ENCODE data around the gene PLAAT3. TPM values are rescaled to one million over a fixed set of nuclear protein-coding genes. Genes with fewer than 3 reads are reported as not detected.
"Not testable (repeated sequence)": the region's sequence is repeated elsewhere in the genome, so short reads cannot be mapped to it uniquely, and the experiment has no call there.

PLAAT3 gene
- not detected for polyA plus RNA-seq (2012; ENCODE audit: insufficient read depth, insufficient read length)

DNA sequence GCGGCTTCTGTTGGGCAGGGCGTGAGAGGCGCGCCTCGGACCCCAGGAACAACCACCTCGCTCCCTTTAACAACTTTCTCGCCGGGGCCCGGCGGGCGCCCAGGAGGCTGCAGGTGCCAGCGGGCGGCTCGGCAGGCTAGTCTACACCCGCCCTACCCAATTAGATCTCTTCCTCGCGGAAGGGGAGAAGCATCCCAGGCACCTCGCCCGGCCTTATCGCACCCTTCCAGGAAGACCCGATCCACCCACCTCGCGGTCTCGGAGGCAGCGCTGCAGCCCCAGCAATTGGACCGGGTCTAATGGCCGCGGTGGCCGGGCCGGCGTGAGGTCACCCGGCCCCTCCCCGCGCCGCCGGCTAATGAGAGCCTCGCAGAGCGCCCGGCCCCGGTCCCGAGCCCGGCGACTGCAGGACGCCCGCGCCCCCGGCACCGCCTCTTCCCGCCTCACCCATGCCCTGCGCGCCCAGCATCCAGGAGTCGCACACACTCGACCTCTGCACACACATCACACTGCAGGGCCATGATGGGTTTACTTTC lies at the start of gene PLAAT3:
PLAAT3 (minus strand) TSS at position 298 of the 536 bp plus-strand sequence. CDS start 419 bp downstream, outside the sequence.
- H3K4me3 ChIP-seq (ENCODE audit: low read length): no peak within 1 kb of the TSS
- DNase-seq (ENCODE audit: low read depth, low spot score): no peak

DNA sequence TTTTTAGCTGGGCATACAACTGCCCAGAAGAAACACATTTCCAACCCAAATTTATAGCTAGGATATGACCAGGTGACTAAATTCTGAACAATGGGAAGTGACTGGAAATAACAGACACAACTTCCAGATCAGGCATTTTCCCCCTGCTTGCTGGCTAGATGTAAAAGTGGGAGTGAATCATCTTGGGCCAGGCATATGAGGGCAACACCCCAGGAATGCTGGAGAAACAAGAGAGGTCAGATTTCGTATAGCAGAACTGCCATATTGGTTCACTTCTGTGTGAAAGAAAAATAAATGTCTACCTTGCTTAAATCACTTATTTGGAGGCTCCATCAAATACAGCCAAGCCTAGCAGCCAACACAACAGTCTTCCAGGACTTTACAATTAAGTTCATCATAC lies 49.6 kb upstream of the PLAAT3 start:
- DNase-seq (ENCODE audit: low read depth, low spot score): no peak
- no peak overlapping the region for H3K4me3 ChIP-seq (ENCODE audit: low read length)

DNA sequence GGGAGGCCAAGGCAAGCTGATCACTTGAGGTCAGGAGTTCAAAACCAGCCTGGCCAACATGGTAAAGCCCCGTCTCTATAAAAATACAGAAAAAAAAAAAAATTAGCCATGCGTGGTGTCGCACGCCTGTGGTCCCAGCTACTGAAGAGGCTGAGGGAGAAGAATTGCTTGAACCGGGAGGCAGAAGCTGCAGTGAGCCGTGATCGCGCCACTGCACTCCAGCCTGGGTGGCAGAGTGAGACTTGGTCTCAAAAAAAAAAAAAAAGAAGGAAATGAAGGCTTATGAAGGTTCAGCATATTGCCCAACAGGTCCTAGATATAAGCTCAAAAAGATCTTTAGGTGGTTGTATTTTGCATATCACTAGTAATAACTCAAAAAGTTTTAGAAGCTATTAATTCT lies 46.7 kb upstream of the PLAAT3 start:
- no peak for DNase-seq (ENCODE audit: low read depth, low spot score)

DNA sequence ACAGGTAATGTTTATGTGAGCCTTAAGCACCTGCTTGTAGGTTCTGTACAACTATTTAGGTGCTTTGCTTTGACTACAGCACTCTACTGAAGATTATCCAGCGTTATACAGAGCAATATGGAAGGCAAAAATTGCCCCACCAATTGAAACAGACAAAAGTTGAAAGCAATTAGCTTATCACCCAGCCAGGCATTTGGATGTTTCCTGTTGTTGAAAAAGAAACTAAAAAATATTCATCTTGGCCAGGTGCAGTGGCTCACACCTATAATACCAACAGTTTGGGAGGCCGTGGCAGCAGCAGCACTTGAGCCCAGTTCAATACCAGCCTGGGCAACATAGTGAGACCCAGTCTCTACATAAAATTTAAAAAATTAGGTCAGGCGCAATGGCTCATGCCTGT lies 38.4 kb upstream of the PLAAT3 start:
- no peak overlapping the region for H3K4me3 ChIP-seq (ENCODE audit: low read length)
- peak; percentile 42 for DNase-seq (ENCODE audit: low read depth, low spot score)

More for the DNA sequence above, 46.7 kb upstream of the PLAAT3 start:
- no peak overlapping the region for H3K4me3 ChIP-seq (ENCODE audit: low read length)

DNA sequence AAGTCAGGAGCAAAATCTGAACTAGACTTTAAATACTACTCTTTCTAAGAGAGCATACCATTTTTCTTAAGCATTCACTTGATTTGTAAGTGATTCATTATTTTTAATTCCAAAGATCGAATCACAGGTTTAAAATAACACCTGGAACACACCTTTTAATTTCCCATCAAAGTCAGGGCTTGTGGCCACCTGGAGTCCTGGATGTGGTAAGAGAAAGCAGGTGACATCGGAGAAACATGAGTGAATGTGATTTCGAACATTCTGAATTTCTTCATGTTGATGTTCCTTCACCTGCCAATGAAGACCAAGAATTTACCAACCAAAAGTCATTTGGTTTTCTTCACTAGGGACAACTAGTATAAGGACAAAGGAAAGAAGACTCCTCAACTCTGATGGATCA lies 29.0 kb upstream of the PLAAT3 start:
- DNase-seq (ENCODE audit: low read depth, low spot score): no peak
- H3K4me3 ChIP-seq (ENCODE audit: low read length): no peak overlapping the region

DNA sequence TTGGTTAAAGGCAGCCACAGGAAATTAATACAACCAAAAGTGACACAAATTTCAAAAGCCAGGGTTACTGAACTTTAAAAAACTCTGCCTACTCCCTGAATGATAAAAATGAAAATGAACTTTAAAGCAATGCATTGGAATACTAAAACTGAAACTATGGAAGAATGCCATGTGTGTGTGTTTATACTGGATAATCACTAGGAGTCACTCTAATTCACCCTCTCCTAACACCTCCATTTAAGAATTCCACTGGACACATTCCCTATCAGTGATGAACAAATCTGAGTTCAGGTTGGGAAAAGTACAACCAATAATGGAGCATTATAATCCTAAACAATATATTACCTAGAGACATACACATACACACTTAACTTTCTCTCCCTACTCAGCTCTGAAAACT lies 27.5 kb upstream of the PLAAT3 start:
- no peak overlapping the region for H3K4me3 ChIP-seq (ENCODE audit: low read length)
- no peak for DNase-seq (ENCODE audit: low read depth, low spot score)

DNA sequence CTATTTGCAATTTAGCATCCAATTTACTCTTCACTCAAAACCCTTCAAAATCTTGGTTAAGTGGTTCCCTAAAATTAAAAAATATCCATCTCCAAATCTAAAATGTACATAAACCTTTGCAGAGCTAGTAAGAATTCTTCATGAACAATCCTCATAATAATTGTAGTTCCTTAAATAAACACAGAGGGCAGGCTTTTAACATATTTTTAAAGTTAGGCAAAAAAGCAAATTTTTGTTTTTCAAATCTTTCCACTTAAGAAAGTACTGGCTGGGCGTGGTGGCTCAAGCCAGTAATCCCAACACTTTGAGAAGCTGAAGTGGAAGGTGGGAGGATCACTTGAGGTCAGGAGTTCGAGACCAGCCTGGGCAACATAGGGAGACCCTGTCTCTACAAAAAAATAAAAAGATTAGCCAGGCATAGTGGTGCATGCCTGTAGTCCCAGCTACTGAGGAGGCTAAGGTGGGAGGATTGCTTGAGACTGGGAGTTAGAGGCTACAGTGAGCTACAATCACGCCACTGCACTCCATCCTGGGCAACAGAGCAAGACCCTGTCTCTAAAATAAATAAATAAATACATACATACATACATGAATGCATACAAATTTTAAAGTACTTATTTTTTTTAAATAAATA lies 25.1 kb upstream of the PLAAT3 start:
- DNase-seq (ENCODE audit: low read depth, low spot score): no peak
- no peak overlapping the region for H3K4me3 ChIP-seq (ENCODE audit: low read length)

DNA sequence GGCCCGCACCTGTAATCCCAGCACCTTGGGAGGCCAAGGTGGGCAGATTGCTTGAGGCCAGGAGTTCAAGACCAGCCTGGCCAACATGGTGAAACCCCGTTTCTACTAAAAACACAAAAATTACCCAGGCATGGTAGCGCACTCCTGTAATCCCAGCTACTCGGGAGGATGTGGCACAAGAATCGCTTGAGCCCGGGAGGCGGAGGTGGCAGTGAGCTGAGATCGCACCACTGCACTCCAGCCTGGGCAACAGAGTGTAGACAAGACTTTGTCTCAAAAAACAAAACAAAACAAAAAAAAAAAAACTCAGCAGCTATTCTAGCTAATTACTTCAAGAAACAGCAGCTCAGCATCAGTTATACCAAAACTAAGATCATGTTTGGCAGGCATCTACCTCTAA lies 24.2 kb upstream of the PLAAT3 start:
- not testable (repeated sequence) for DNase-seq (ENCODE audit: low read depth, low spot score); H3K4me3 ChIP-seq (ENCODE audit: low read length)

DNA sequence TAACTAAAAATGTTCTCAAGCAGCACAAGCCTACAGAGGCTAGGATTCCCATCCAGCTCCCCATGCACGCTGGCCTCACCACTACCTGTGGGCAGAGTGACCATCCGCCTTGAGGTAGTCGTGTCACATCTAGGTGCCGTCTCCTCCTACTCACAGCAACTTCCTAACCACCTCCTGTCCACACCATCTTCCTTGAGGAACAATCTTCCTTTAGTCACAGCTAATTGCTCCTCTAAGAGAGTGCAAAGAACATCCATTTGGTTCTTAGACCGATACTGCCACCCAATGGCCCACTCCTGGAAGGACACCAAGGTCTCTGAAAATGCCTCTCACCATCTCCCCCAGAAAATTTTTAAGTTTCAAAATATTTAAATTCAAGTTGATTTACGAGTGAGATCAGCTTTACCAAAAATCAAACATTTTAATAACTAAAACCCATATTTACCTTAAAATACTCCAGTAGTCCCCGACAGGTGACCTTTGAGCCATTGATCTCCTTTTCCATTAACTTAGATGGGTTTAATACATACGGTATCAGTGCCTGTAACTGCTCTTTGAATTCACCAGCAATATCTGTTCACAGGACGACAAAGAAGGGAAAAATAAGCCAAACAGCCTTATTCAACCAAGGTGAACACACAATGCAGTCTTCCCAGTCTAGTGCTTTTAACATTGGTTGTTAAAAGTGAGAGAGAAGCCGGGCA lies 21.7 kb upstream of the PLAAT3 start:
- H3K4me3 ChIP-seq (ENCODE audit: low read length): no peak overlapping the region
- DNase-seq (ENCODE audit: low read depth, low spot score): peak; percentile 44

DNA sequence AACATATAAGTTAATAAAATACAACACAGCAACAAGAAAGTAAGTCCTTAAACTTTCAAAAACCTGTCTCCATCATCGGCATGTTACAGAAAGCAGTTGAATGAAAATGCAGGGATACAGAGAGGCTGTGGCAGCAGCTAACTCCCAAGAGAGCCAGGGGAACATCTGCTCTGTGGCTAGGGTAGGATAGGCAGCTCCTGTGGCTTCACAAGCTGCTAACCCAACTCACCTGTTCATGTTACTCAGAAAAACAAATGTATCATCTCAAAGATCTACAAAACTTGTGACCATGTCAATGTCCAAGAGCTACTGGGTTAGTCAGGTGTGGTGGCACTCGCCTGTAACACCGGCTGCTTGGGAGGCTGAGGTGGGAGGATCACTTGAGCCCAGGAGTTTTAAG lies 15.2 kb upstream of the PLAAT3 start:
- DNase-seq (ENCODE audit: low read depth, low spot score): no peak
- H3K4me3 ChIP-seq (ENCODE audit: low read length): no peak overlapping the region

DNA sequence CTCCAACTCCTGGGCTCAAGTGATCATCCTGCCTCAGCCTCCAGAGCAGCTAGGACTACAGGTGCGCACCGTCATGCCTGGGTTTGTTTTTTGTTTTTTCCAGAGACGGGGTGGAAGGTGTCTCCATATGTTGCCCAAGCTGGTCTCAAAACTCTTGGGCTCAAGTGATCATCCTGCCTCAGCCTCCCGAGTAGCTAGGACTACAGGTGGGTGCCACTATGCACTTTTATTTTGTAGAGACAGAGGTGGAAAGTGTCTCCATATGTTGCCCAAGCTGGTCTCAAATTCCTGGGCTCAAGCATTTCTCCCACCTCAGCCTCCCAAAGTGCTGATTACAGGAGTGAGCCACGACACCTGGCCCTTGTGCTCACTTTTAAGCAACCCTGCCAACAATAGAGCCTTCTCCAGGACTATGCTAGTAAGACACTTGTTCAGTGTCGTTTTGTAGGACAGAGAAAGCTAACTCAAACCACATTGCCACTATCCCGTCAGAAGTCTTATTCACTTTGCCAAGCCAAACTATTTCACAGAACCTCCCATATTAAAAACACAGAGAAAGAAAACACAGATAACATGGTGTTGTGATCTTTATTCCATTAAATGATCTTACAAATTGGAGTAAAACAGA lies 9.4 kb upstream of the PLAAT3 start:
- H3K4me3 ChIP-seq (ENCODE audit: low read length): no peak overlapping the region
- no peak for DNase-seq (ENCODE audit: low read depth, low spot score)

DNA sequence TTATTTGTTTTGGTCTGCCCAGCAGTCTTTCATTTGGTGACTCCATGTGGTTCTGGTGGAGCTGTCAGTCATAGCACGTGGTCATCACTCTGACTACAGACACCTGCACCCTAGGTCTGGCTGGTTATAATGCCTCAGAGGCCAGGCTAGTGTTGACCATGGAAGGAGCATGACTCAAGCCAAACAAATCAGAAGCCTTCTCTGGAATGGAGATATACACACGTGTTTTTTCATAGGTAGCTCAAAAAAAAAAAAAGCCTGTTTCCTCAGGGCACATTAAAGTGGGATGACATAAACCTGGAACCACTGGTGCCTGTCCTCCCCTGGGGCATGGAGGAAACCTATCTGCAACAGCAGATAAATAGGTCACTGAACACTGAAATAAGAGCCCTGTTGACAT lies 8.1 kb upstream of the PLAAT3 start:
- DNase-seq (ENCODE audit: low read depth, low spot score): no peak

DNA sequence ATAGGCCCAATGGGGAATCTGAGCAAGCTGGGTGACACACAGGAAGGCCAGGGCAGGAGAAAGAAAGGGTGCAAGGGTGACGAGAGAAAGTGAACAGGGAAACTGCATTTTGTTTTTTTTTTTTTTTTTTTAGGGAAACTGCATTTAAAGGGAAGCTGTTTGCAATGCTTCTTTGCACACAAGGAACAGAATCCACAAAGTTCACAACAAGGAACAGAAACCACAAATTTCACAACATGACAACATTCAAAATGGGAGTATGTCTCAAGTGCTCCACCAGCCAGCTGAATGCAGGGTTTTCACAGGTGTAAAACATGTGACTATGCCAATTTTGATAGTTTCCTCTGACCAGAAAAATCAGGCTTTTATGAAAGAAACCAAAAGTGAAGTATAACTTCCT lies 6.8 kb upstream of the PLAAT3 start:
- no peak overlapping the region for H3K4me3 ChIP-seq (ENCODE audit: low read length)
- peak; percentile 24 for DNase-seq (ENCODE audit: low read depth, low spot score)

More for the DNA sequence above, 8.1 kb upstream of the PLAAT3 start:
- no peak overlapping the region for H3K4me3 ChIP-seq (ENCODE audit: low read length)

DNA sequence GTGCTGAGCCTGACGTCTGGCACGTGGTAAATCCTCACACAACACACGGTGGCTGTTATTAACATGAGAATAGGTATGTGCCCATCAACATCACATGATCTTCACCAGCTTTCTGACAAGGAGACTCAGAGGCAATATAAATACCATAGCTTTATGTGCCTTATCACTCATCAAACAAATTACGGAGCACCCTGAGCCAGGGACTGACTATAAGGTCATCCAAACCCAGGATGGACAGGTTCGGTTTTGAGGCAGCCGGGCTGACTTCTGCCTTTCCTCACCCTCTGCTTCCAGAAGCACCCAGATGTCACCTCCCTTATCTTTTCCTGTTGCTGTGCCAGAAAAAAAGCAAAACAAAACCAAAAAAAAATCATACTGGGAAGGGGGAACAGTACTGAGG lies 5.7 kb upstream of the PLAAT3 start:
- DNase-seq (ENCODE audit: low read depth, low spot score): no peak
- no peak overlapping the region for H3K4me3 ChIP-seq (ENCODE audit: low read length)

DNA sequence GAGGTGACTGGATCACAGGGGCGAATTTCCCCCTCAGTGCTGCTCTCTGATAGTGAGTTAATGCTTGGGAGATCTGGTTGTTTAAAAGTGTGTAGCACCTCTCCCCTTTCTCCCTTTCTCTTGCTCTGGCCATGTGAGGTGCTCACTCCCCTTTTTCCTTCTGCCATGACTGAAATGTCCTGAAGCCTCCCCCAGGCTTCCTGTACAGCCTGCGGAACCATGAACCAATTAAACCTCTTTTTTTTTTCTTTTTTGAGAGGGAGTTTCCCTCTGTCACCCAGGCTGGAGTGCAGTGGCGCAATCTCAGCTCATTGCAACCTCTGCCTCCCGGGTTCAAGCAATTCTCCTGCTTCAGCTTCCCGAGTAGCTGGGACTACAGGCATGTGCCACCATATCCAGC lies 3.5 kb upstream of the PLAAT3 start:
- DNase-seq (ENCODE audit: low read depth, low spot score): not testable (repeated sequence)

DNA sequence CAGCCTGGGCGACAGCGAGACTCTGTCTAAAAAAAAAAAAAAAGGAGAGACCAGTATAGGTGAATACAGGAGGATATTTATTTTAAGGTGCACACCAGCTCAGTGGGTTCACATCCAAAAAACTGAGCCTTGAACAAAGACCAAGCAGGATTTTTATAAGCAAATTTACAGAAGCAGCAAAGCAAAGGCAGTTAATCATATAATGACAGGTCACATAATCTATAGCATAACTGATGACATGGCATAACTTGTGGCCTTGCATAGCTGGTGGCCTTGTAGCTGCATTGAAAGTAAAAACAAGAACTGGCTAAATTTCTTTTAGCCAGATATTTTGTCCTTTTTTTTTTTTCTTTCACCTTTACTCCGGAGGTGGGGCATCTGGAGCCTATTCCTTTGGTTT lies 2.7 kb upstream of the PLAAT3 start:
- no peak for DNase-seq (ENCODE audit: low read depth, low spot score)
- H3K4me3 ChIP-seq (ENCODE audit: low read length): no peak overlapping the region

More for the DNA sequence above, 3.5 kb upstream of the PLAAT3 start:
- not testable (repeated sequence) for H3K4me3 ChIP-seq (ENCODE audit: low read length)

DNA sequence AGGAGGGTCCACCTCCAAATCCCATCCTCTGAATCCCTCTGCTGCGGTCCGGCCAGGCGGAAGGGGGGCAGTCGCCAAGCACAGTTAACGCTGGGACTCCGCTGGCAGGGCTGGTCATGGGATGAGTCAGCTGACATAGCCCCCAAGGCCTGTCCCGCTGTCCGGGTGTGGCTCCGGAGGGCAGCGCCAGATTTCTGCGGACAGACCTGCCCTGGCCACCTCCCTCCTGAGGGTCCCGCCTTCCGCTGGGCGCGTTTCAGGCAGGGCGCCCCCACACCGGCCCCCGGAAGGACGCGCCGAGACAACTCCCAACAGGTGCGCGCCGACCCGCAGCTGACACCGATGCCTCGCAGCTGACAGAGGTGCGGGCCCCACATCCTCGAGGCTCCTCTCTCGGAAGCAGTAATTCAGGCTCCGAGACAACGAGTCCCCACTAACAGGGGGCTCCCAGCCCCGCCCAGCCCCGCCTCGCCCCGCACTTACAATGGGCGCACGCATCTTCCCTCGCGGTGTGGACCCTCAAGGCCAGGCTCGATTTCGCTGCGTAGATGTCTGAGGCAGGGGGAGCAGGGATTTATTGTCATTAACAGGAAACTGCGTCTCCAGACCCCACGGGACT lies 607 bp downstream of the PLAAT3 start:
- no peak overlapping the region for H3K4me3 ChIP-seq (ENCODE audit: low read length)
- DNase-seq (ENCODE audit: low read depth, low spot score): no peak

DNA sequence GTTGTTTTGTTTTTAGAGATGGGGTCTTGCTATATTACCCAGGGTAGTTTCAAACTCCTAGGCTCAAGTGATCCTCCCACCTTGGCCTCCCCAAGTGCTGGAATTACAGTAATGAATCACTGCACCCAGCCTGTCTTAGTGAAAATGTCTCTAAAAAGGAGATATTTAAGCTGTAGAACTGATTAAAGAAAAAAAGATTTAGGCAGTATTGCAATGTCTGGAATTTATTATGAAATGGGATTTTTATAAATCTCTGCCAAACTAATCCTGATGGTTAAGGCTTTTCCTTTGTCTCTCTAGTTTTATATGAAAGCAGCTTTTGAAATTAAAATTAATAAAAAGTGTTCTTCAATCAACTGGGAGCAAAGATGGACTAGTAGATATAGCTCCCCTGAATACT lies 2.1 kb downstream of the PLAAT3 start:
- DNase-seq (ENCODE audit: low read depth, low spot score): no peak
- H3K4me3 ChIP-seq (ENCODE audit: low read length): no peak overlapping the region

DNA sequence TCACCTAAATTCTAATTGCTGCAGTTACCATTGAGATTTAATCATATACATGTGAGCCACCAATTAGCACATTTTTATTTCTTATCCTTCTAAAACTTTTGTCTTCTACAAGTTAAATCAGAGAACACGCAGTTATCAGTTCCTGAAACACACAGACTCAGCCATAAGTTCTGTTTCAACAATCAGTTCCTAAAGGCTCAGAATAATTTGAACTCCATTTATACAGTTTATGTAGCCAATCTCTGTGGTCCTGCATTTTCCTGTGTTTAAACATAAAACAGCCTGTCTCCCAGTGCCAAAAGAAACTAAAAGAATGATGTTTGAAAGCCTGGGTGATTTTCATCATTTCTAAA lies 2.9 kb downstream of the PLAAT3 start:
- no peak overlapping the region for H3K4me3 ChIP-seq (ENCODE audit: low read length)
- no peak for DNase-seq (ENCODE audit: low read depth, low spot score)
